Progenitor cell of endocrine pancreas (in vitro differentiated cells): ENCODE data around the gene UBASH3A. TPM values are rescaled to one million over a fixed set of nuclear protein-coding genes. Genes with fewer than 3 reads are reported as not detected.

ENCODE experiments used
- DNase-seq: peaks from one replicate; pipeline ENCODE4 v3.0.0; 2021; ENCODE audit warnings: low spot score; ENCODE audit not compliant: unreplicated experiment
- H3K27ac Mint-ChIP-seq: 2 replicates; pipeline ENCODE4 v1.8.0; 2021; ENCODE audit warnings: mild to moderate bottlenecking, moderate library complexity, mixed read lengths
- H3K27me3 Mint-ChIP-seq: 2 replicates; pipeline ENCODE4 v1.8.0; 2021; ENCODE audit warnings: mixed read lengths
- H3K36me3 Mint-ChIP-seq: 2 replicates; pipeline ENCODE4 v1.8.0; 2022; ENCODE audit warnings: mixed read lengths; ENCODE audit not compliant: insufficient read depth
- H3K4me1 Mint-ChIP-seq: 2 replicates; pipeline ENCODE4 v1.8.0; 2021; ENCODE audit warnings: low read depth, mixed read lengths
- H3K4me3 Mint-ChIP-seq: 2 replicates; pipeline ENCODE4 v1.8.0; 2021; ENCODE audit warnings: low read depth, mild to moderate bottlenecking, moderate library complexity, mixed read lengths
- H3K9me3 Mint-ChIP-seq: 2 replicates; pipeline ENCODE4 v1.8.0; 2021; ENCODE audit warnings: low read depth, mixed read lengths
- CTCF ChIP-seq: fragments of 200-600 bp; sonication (generic); IDR thresholded peaks from one replicate; pipeline ENCODE4 v1.5.0; 2021; ENCODE audit warnings: antibody characterized with exemption, mild to moderate bottlenecking; ENCODE audit not compliant: unreplicated experiment
- total RNA-seq: library from RNA; stranded (reverse); gene quantifications from 2 replicates; pipeline ENCODE4 v1.2.1, GENCODE V29; 2021

UBASH3A gene
- total RNA-seq, 1 donor from 2014 or later = not detected

GRCh38 chr21:42377951-42378340, 25.8 kb upstream of the UBASH3A start:
- TF ChIP-seq CTCF = no peak
- DNase-seq = no peak
- peaks cover 14% of the 10 kb centered on the region for H3K4me1 Mint-ChIP-seq
- no peak overlapping the region for H3K27ac Mint-ChIP-seq
- no peak overlapping the region for H3K4me3 Mint-ChIP-seq
- no peaks in the 10 kb centered on the region for H3K9me3 Mint-ChIP-seq
- peaks cover 12% of the 10 kb centered on the region for H3K27me3 Mint-ChIP-seq
- H3K36me3 Mint-ChIP-seq = peaks cover 10% of the 10 kb centered on the region

GRCh38 chr21:42378418-42378817, 25.3 kb upstream of the UBASH3A start:
- Mint-ChIP-seq H3K27me3 (peaks cover 10% of the 10 kb centered on the region), H3K27ac (no peak overlapping the region), H3K4me3 (no peak overlapping the region), H3K9me3 (no peaks in the 10 kb centered on the region), H3K4me1 (peaks cover 14% of the 10 kb centered on the region), H3K36me3 (peaks cover 10% of the 10 kb centered on the region)
- TF ChIP-seq CTCF = no peak
- DNase-seq = no peak

GRCh38 chr21:42379426-42380215, 24.1 kb upstream of the UBASH3A start:
- DNase-seq = no peak
- H3K27ac Mint-ChIP-seq = no peak overlapping the region
- H3K27me3 Mint-ChIP-seq = peaks cover 7% of the 10 kb centered on the region
- peaks cover 10% of the 10 kb centered on the region for H3K36me3 Mint-ChIP-seq
- peaks cover 18% of the 10 kb centered on the region for H3K4me1 Mint-ChIP-seq
- no peak overlapping the region for H3K4me3 Mint-ChIP-seq
- TF ChIP-seq CTCF = no peak
- no peaks in the 10 kb centered on the region for H3K9me3 Mint-ChIP-seq

GRCh38 chr21:42381347-42381984, 22.2 kb upstream of the UBASH3A start:
- TF ChIP-seq CTCF = peak; percentile 54
- peak overlapping the region; percentile 88 for H3K27ac Mint-ChIP-seq
- no peak overlapping the region for H3K4me3 Mint-ChIP-seq
- peaks cover 16% of the 10 kb centered on the region for H3K4me1 Mint-ChIP-seq
- H3K27me3 Mint-ChIP-seq = peaks cover 7% of the 10 kb centered on the region
- H3K36me3 Mint-ChIP-seq = peaks cover 10% of the 10 kb centered on the region
- H3K9me3 Mint-ChIP-seq = no peaks in the 10 kb centered on the region
- DNase-seq = no peak

GRCh38 chr21:42382915-42383314, 20.8 kb upstream of the UBASH3A start:
- Mint-ChIP-seq H3K4me3 (no peak overlapping the region), H3K9me3 (no peaks in the 10 kb centered on the region), H3K36me3 (peaks cover 7% of the 10 kb centered on the region), H3K27me3 (no peaks in the 10 kb centered on the region), H3K27ac (no peak overlapping the region), H3K4me1 (peaks cover 25% of the 10 kb centered on the region)
- DNase-seq = no peak
- TF ChIP-seq CTCF = no peak
